T-helper 17 cell (primary cell): ENCODE data around the gene EIF2B5. TPM values are rescaled to one million over a fixed set of nuclear protein-coding genes. Genes with fewer than 3 reads are reported as not detected.

Experiments
- ATAC-seq: fragments of 150-1000 bp; cut with Tn5 transposase; 2 replicates; pipeline ENCODE4 v1.10.0; 2021; ENCODE audit warnings: mild to moderate bottlenecking, moderate library complexity
- DNase-seq, 3 donors: peaks; one replicate each; pipeline versions ENCODE4 v3.0.0 to v3.0.0-alpha.2; 2020 to 2021
- H3K9me3 ChIP-seq: one replicate; pipeline ENCODE4 v1.7.0; 2013; ENCODE audit warnings: low read length, mild to moderate bottlenecking; ENCODE audit not compliant: control insufficient read depth, poor library complexity, severe bottlenecking
- H3K27ac Mint-ChIP-seq: one replicate; pipeline ENCODE4 v1.8.0; 2022; ENCODE audit warnings: mild to moderate bottlenecking, moderate library complexity, mixed read lengths
- H3K27me3 Mint-ChIP-seq: one replicate; pipeline ENCODE4 v1.8.0; 2022; ENCODE audit warnings: mixed read lengths
- H3K36me3 Mint-ChIP-seq: one replicate; pipeline ENCODE4 v1.8.0; 2022; ENCODE audit warnings: low read depth, mixed read lengths
- H3K4me1 Mint-ChIP-seq: one replicate; pipeline ENCODE4 v1.8.0; 2022; ENCODE audit warnings: mild to moderate bottlenecking, mixed read lengths
- H3K4me3 Mint-ChIP-seq: one replicate; pipeline ENCODE4 v1.8.0; 2022; ENCODE audit warnings: mild to moderate bottlenecking, moderate library complexity, mixed read lengths
- total RNA-seq, 4 donors: library from RNA in 2 of 4; stranded (reverse) in 2 of 4; gene quantifications; one replicate each; pipeline ENCODE4 v1.2.3 and lab custom pipeline; 2022 to 2026

The EIF2B5 gene
- total RNA-seq, 2 donors from 2014 or later: 49.5 to 53.8 TPM

DNA sequence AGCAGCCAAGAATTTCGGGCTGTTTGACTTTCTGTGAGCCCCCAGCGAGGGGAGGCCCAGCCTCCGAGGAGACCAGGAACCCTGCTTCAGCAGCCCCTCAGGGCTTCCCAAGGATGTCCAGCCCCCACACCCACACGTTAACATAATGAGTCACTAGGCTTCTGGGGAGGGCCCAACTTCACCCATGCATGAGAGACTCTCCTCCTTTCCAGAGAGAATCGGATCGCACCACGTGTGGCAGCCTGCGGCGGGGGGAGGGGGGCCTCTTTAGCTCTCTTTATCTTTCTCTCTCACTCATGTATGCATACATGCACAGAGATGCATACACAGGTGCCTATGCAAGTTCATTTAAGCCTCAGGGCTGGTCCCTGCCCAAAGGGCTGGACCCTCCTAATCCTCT is 36.4 kb downstream of the EIF2B5 start:
- H3K27ac Mint-ChIP-seq: peak overlapping the region; percentile 79
- DNase-seq (no peak), ATAC-seq (no peak)
- H3K27me3 Mint-ChIP-seq: no peaks in the 10 kb centered on the region
- H3K4me3 Mint-ChIP-seq: no peak overlapping the region
- H3K36me3 Mint-ChIP-seq: peaks cover 3% of the 10 kb centered on the region
- H3K4me1 Mint-ChIP-seq: peaks cover 20% of the 10 kb centered on the region
- H3K9me3 ChIP-seq: no peaks in the 10 kb centered on the region

DNA sequence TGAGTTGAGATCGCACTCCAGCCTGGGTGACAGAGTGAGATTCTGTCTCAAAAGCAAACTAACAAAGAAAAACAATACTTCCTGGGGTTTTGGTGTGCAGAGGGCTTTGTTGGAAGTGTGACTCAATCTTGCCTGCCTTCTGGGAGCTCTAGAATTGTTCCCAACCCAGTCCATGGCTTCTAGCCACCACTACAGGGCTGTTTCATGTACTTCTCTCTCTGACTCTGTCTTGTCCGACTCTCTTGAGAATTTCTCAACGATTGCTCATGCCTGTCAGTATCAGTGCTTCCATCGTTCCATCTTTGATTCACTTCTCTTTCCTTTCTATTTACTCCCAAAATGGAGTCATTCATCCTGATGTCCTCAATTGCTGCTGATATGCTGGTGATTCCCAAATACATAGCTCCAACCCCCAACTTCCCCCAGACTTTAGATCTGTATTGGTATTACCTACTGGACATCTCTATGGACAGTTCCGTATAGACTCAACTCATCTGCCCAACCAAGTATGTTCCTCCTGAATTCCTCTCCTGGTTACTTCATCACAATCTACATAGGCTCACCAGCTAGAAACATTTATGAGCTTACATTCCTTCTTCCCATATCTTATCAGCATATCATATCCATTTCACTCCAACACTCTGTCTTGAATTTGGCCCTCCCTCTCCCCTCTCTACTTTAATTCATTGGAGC is 37.7 kb downstream of the EIF2B5 start:
- Mint-ChIP-seq H3K4me3 (no peak overlapping the region), H3K27ac (no peak overlapping the region), H3K27me3 (no peaks in the 10 kb centered on the region), H3K36me3 (peaks cover 3% of the 10 kb centered on the region), H3K4me1 (peaks cover 20% of the 10 kb centered on the region)
- ATAC-seq (no peak), DNase-seq (no peak)
- H3K9me3 ChIP-seq: no peaks in the 10 kb centered on the region

DNA sequence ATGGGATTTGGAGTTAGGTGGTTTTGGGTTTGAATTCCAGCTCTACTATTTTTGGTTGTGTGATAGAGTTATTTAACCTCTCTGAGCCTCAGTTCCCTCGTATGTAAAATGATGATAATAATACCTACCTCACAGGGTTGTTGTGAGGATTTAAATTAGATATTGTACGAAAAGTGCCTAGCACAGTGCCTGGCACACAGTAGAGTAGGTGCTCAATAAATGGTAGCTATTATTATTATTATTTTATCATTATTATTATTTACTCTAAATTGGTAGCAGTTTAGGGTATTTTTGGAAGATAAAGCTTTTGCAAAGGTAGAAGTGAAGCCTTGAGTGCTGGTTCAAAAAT is 38.2 kb downstream of the EIF2B5 start:
- DNase-seq (no peak), ATAC-seq (no peak)
- H3K27ac Mint-ChIP-seq: no peak overlapping the region
- H3K4me3 Mint-ChIP-seq: no peak overlapping the region
- H3K36me3 Mint-ChIP-seq: peaks cover 5% of the 10 kb centered on the region
- peaks cover 24% of the 10 kb centered on the region for H3K4me1 Mint-ChIP-seq
- H3K9me3 ChIP-seq: no peaks in the 10 kb centered on the region
- H3K27me3 Mint-ChIP-seq: no peaks in the 10 kb centered on the region

DNA sequence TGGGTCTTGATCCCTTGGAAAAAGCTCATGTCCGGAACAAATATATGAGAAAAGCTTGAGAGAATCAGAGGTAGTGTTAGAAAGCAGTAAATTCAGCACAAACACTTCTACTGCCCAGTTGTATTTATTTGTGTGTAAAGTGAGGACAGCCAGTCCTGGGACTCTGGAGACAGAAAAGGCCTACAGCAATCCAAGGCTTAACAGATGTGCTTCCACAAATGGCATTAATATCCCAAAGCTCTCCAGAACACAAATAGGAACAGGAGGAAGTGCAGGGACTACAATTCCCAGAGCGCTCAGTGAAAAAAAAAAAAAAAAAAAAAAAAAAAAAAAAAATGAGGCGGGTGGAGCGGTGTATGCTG is 39.1 kb downstream of the EIF2B5 start:
- DNase-seq: no peak
- Mint-ChIP-seq H3K27ac (peak overlapping the region; percentile 97), H3K4me3 (peak overlapping the region; percentile 96)

DNA sequence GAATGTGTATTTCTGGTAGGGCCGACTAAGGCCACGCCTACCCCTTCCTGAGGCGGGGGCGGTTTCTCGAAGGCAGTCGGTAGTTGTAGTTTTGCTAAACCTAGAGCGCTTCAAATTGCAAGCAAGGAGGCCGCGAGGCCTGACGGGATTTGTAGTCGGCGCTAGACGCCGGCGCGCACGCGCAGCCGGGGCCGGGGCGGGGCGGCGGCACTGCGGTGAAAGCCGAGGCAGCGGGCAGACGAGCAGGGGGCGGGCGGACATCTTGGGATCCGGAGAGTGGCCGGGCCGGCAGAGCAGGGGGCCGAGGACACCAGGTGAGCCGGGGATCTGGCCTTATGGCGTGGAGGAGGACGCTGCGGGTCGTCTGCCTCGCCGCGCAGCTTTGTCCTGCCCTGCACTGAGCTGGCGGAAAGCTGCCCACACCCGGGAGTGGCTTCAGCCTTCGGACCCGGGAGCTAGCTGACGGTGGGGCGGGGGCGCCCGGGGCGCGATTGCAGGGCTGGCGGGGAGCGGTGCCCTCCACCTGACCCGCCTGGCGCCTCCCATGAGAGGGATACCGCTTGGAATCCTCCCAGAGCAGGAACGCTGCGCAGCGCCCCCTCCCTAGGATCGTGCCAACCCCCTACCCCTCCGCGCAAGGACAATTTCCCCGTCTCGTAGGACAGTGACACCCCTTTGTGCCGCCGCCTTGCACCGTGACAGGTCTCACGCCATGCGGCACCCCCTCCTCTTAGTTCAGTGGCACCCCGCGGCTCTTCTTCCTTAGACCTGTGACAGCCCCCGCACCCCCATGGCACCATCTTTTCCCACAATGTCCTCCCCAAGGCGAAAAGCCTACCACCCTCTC is 39.7 kb downstream of the EIF2B5 start, which contains the start of gene AP2M1:
Gene AP2M1, plus strand, starts transcription at position 210 of the 847 bp plus-strand sequence. CDS start 2,139 bp downstream, outside the sequence.
- Mint-ChIP-seq H3K27me3 (no peaks in the 10 kb centered on the region), H3K36me3 (peaks cover 5% of the 10 kb centered on the region), H3K4me3 (peak within 1 kb of the TSS; percentile 96), H3K4me1 (peaks cover 24% of the 10 kb centered on the region), H3K27ac (peak within 1 kb of the TSS; percentile 97)
- H3K9me3 ChIP-seq: no peaks in the 10 kb centered on the region
- ATAC-seq (peak; percentile 98), DNase-seq (peak; percentile 95 to 97 (median 97))

More for the DNA sequence above, 39.1 kb downstream of the EIF2B5 start:
- H3K36me3 Mint-ChIP-seq: peaks cover 5% of the 10 kb centered on the region
- H3K4me1 Mint-ChIP-seq: peaks cover 24% of the 10 kb centered on the region
- H3K27me3 Mint-ChIP-seq: no peaks in the 10 kb centered on the region
- H3K9me3 ChIP-seq: no peaks in the 10 kb centered on the region
- no peak for ATAC-seq

DNA sequence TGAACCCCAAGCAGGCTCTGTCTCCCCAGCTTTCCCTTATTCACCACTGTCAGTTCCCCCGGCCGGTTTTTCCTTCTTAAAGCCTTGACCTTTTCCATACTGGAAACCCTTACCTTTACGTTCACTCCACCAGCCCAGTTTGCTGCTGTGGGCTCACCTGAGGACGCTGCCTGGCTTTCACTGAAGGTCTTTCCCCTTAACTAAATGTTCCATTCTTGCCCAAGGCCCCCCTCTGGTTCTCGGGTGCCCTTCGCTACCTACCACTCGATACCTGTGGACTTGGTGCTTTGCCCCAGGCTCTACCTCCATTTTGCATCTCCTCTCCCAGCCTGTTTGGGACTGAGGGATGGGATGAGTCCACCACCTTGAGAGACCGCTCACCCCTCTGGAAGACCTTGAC is 40.3 kb downstream of the EIF2B5 start:
- H3K4me1 Mint-ChIP-seq: peaks cover 24% of the 10 kb centered on the region
- no peaks in the 10 kb centered on the region for H3K9me3 ChIP-seq
- peak overlapping the region; percentile 97 for H3K27ac Mint-ChIP-seq
- DNase-seq (no peak), ATAC-seq (no peak)
- peaks cover 5% of the 10 kb centered on the region for H3K36me3 Mint-ChIP-seq
- H3K4me3 Mint-ChIP-seq: peak overlapping the region; percentile 96
- no peaks in the 10 kb centered on the region for H3K27me3 Mint-ChIP-seq

DNA sequence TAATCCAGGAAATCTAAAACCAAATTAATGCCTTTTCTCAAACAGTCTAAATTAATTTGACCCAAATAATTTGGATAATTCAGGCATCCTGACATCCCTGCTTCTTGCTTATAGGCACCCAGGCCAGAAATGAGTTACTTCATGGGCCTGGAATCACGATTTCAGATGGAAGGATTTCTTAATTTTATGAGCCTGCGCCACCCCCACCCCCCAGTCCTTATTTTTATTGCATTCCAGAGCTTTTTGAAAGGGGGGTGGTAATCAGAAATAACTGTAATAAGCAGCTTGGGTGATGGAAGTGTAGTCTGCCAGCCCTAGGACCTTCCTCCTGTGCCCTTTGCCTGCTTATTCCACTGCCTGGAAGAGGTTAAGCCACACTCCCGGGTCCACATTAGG is 40.8 kb downstream of the EIF2B5 start:
- ATAC-seq: no peak
- H3K27ac Mint-ChIP-seq: peak overlapping the region; percentile 97
- no peak for DNase-seq
- no peaks in the 10 kb centered on the region for H3K9me3 ChIP-seq
- peaks cover 24% of the 10 kb centered on the region for H3K4me1 Mint-ChIP-seq
- H3K4me3 Mint-ChIP-seq: peak overlapping the region; percentile 96
- H3K27me3 Mint-ChIP-seq: no peaks in the 10 kb centered on the region
- H3K36me3 Mint-ChIP-seq: peaks cover 5% of the 10 kb centered on the region

DNA sequence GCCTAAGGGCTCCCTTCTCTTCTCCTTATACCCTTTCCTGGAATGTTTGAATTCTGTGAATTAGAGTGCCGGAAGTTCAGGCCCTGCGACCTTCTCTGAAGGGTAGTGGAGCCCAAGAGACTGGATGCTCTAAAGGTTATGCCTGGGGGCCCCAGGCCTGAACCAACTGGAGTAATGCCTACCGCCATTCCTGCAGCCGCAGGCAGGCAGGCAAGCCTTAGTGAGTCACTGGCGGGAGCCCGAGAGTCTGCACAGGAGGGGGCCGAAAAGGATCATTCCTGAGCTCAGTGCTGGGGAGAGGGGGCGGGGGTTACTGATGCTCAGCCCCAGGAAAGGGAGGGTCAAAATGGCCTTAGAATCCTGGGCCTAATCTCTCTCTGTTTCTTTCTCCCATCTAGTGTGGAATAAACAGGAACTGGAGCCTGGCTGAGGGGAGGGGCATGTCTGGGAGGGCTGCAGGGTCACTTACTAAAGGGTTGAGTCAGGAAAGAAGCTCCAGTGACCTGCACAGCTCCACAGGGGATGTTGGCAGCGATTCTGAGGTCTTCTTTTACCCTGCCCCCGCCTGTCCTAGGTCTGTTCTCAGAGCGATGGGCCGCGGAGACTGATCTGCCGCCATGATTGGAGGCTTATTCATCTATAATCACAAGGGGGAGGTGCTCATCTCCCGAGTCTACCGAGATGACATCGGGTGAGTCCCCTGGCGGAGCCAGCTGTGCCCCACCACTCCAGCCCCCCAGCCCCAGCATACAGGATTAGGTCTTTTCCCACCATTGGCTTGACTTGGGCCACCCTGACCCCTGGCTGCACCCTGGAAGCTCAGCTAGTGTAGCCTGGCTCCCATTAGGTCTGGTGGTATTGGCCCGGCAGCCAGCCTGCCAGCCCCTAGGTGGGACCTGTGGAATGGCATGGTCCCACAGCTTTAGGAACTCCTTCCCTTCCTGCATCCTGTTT is 41.5 kb downstream of the EIF2B5 start:
- H3K4me1 Mint-ChIP-seq: peaks cover 20% of the 10 kb centered on the region
- H3K36me3 Mint-ChIP-seq: peaks cover 5% of the 10 kb centered on the region

DNA sequence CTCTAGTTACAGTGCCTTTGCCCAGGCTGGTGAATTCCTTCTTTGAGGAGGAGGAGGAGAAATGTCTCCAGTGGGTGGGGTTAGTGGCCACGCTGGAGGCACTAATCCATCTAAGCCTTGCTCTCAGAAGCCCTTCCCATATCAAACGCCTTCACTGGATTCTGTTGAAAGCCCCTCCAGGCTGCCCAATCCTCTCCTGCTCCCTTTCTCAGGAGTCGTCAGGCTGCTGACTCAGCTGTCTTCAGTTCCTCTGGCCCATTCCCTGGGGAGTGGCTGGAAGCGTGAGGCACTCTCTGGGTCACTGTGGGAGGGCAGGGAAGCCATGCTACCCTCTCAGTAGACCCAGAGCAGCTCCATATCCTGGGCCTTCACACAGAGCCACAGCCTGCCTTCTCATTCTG is 42.2 kb downstream of the EIF2B5 start:
- H3K4me1 Mint-ChIP-seq: peaks cover 20% of the 10 kb centered on the region
- H3K36me3 Mint-ChIP-seq: peaks cover 5% of the 10 kb centered on the region
- H3K9me3 ChIP-seq: no peaks in the 10 kb centered on the region
- no peak overlapping the region for H3K4me3 Mint-ChIP-seq
- ATAC-seq (no peak), DNase-seq (no peak)
- H3K27me3 Mint-ChIP-seq: no peaks in the 10 kb centered on the region
- no peak overlapping the region for H3K27ac Mint-ChIP-seq

More for the DNA sequence above, 41.5 kb downstream of the EIF2B5 start:
- Mint-ChIP-seq H3K4me3 (peak overlapping the region; percentile 96), H3K27ac (peak overlapping the region; percentile 97), H3K27me3 (no peaks in the 10 kb centered on the region)
- DNase-seq (no peak), ATAC-seq (no peak)
- no peaks in the 10 kb centered on the region for H3K9me3 ChIP-seq

DNA sequence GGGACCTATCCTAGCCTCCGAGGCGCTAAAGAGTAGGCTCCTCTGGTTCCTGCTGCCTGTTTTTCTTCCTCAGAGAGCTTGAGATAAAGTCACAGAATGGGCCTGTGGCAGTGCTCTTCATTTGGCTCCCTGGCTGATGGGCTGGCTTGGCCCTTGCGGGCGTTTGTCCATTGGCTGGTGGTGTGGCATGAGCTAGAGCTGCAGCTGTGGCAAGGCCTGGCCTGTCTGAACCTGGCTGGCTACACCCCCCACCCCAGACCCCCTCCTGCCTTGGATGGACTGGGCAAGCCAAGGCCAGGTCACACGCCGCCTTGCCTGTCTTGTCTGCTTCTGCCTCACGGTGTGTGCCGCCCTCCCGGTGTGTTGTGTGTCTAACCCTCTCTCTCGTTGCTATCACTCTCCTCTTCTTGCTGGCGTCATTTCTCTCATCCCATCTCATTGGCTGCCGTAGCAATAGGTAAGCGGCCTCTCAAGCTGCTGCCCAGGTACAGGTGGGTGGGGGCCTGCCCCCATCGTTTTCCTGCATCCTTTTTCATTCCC is 42.7 kb downstream of the EIF2B5 start:
- no peaks in the 10 kb centered on the region for H3K9me3 ChIP-seq
- Mint-ChIP-seq H3K4me1 (peaks cover 18% of the 10 kb centered on the region), H3K27me3 (no peaks in the 10 kb centered on the region), H3K27ac (peak overlapping the region; percentile 19), H3K36me3 (peaks cover 5% of the 10 kb centered on the region), H3K4me3 (no peak overlapping the region)
- ATAC-seq: no peak
- DNase-seq: no peak

DNA sequence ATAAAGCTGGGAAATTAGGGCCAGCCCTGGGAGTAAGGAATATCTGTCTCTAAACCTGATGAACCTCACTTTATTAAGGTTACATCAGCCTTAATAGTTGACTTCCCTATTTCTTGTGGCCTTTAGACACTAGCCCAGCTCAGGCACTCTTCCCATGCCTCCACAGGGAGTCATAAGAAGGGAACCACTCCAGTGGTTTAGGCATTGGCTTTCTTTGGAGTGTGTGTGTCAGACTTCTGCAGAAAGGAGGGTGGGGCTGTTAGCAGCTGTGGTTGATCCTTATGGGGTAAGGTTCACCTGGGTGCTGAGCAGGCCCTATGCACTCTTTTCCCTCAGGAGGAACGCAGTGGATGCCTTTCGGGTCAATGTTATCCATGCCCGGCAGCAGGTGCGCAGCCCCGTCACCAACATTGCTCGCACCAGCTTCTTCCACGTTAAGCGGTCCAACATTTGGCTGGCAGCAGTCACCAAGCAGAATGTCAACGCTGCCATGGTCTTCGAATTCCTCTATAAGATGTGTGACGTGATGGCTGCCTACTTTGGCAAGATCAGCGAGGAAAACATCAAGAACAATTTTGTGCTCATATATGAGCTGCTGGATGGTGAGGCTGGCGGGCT is 43.5 kb downstream of the EIF2B5 start:
- DNase-seq (no peak), ATAC-seq (no peak)
- H3K9me3 ChIP-seq: no peaks in the 10 kb centered on the region
- peaks cover 5% of the 10 kb centered on the region for H3K36me3 Mint-ChIP-seq
- peak overlapping the region; percentile 57 for H3K27ac Mint-ChIP-seq
- peaks cover 14% of the 10 kb centered on the region for H3K4me1 Mint-ChIP-seq
- no peaks in the 10 kb centered on the region for H3K27me3 Mint-ChIP-seq
- no peak overlapping the region for H3K4me3 Mint-ChIP-seq

DNA sequence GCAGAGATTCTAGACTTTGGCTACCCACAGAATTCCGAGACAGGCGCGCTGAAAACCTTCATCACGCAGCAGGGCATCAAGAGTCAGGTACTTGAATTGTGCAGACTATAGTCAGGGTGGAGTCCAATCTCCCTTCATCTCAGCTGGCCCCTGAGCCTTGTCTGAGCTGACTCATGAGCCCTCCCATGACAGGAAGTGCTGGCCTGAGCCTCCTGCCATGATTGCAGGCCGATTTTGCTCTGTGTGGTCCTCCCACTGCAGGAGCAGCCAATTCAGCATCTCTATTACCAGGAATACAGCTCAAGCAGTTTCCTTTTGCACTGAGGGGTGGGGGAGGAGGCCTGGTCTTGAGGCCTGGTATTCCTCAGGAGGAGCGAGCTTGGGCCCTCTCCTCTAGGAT is 45.0 kb downstream of the EIF2B5 start:
- no peak overlapping the region for H3K4me3 Mint-ChIP-seq
- no peak for DNase-seq
- no peaks in the 10 kb centered on the region for H3K9me3 ChIP-seq
- peaks cover 18% of the 10 kb centered on the region for H3K4me1 Mint-ChIP-seq
- H3K27me3 Mint-ChIP-seq: no peaks in the 10 kb centered on the region
- H3K27ac Mint-ChIP-seq: no peak overlapping the region
- peaks cover 5% of the 10 kb centered on the region for H3K36me3 Mint-ChIP-seq
- no peak for ATAC-seq
